ENCODE data around the gene PRRX2. TPM values are rescaled to one million over a fixed set of nuclear protein-coding genes. Genes with fewer than 3 reads are reported as not detected.

Gene PRRX2
- total and polyA plus RNA-seq, 4 donors = 0.03 to 0.08 TPM; not detected in 2

DNA sequence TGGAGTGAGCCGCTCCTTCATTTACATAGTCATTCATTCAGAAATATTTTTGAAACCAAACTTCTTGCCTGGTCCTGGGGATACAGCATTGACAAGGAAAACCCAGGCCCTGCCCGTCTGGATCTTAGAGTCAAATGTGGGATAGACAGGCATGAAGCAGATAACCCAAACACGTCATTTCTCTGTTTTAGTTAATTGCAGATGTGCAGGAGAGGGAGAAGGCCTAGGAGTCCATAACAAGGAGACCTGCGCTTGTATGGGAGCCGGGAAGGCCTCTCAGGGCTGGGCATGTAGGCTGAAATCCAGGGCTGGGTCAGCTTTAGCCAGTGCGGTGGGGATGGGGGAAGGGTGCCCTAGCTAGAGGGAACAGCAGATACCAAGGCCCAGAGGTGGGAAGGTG is 43.3 kb downstream of the PRRX2 start:
- WGBS = 85% methylated on average over 6 of the region's 6 CpGs
- DNase-seq (ENCODE audit: low spot score) = no peak
- Histone ChIP-seq H3K27me3 (ENCODE audit: control insufficient read depth in 4 of 4, insufficient read depth in 4 of 4, low read length in 3 of 4) (peaks cover 0 to 3% (median 1%) of the 10 kb centered on the region in 4 donors), H3K4me1 (ENCODE audit: control insufficient read depth in 4 of 4, insufficient read depth in 4 of 4, low read length in 3 of 4) (no peaks in the 10 kb centered on the region), H3K4me3 (ENCODE audit: low read depth in 1 of 3, low read length in 3 of 3) (no peak overlapping the region), H3K9ac (ENCODE audit: low read depth in 1 of 2, low read length in 2 of 2) (no peak overlapping the region), H3K36me3 (ENCODE audit: control insufficient read depth in 4 of 4, insufficient read depth in 3 of 4, low read depth in 1 of 4, low read length in 3 of 4) (no peaks in the 10 kb centered on the region), H3K27ac (ENCODE audit: low read depth in 1 of 2, low read length in 2 of 2) (no peak overlapping the region), H3K9me3 (ENCODE audit: control insufficient read depth in 4 of 4, low read length in 3 of 4) (no peaks in the 10 kb centered on the region)
- TF ChIP-seq, protein P1, sequence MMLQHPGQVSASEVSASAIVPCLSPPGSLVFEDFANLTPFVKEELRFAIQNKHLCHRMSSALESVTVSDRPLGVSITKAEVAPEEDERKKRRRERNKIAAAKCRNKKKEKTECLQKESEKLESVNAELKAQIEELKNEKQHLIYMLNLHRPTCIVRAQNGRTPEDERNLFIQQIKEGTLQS (IDR thresholded peaks at IDR 0.05) = no peak
- TF ChIP-seq SP1 (IDR thresholded peaks at IDR 0.05) (no peak), JUND (IDR thresholded peaks at IDR 0.05) (no peak), GABPA (IDR thresholded peaks at IDR 0.05 in 1 of 2, conservative IDR thresholded peaks at IDR 0.05 in 1 of 2) (no peak), HNF4G (IDR thresholded peaks at IDR 0.05) (no peak), HNF4A (conservative IDR thresholded peaks at IDR 0.05) (no peak), RAD21 (IDR thresholded peaks at IDR 0.05) (no peak), FOXA2 (IDR thresholded peaks at IDR 0.05) (no peak)
- TF ChIP-seq, protein P2, sequence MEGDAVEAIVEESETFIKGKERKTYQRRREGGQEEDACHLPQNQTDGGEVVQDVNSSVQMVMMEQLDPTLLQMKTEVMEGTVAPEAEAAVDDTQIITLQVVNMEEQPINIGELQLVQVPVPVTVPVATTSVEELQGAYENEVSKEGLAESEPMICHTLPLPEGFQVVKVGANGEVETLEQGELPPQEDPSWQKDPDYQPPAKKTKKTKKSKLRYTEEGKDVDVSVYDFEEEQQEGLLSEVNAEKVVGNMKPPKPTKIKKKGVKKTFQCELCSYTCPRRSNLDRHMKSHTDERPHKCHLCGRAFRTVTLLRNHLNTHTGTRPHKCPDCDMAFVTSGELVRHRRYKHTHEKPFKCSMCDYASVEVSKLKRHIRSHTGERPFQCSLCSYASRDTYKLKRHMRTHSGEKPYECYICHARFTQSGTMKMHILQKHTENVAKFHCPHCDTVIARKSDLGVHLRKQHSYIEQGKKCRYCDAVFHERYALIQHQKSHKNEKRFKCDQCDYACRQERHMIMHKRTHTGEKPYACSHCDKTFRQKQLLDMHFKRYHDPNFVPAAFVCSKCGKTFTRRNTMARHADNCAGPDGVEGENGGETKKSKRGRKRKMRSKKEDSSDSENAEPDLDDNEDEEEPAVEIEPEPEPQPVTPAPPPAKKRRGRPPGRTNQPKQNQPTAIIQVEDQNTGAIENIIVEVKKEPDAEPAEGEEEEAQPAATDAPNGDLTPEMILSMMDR (IDR thresholded peaks at IDR 0.05; ENCODE audit: low read depth, low read length, missing input control) = no peak

DNA sequence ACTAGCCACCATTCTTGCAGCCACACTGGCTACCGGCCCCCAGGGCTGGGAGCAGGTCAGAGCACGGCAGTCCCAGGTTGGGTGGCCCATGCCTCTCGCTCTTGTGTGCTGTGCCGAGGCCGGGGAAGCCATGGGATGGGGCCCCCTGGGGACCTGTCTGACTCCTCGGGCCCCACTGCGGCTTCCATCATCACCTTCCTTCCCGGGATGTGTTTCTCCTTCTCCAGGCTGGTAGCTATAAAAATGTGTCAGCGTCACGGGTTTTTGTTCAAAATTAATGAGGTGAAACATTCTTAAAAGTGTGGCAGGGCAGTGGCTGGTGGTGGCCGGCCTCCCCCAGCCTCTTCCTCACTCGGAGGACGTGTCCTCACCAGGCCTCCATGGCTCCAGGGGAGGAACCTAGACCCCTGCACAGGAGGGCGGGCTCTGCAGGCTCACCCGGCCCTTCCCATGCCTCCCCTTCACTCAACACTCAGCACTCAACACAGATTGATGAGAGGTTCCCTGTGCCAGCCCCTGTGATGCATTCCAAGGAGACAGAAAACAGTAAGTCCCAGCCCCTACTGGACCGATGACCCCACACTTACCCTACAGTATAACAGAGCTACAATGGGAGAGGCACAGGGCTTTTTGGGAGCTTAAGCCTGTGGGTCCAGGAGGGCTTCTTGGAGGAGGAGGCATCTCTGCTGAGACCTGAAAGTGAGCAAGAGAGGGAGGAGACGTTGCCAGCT is 44.2 kb downstream of the PRRX2 start:
- no peak overlapping the region for H3K27ac ChIP-seq (ENCODE audit: low read depth in 1 of 2, low read length in 2 of 2)
- no peak for TF ChIP-seq HNF4A (conservative IDR thresholded peaks at IDR 0.05)
- no peak for TF ChIP-seq JUND (IDR thresholded peaks at IDR 0.05)
- TF ChIP-seq, protein P3, sequence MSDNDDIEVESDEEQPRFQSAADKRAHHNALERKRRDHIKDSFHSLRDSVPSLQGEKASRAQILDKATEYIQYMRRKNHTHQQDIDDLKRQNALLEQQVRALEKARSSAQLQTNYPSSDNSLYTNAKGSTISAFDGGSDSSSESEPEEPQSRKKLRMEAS (IDR thresholded peaks at IDR 0.05) = no peak
- no peak for TF ChIP-seq RAD21 (IDR thresholded peaks at IDR 0.05)
- TF ChIP-seq FOXA1 (IDR thresholded peaks at IDR 0.05) = no peak
- TF ChIP-seq, protein P2 (IDR thresholded peaks at IDR 0.05; ENCODE audit: low read depth, low read length, missing input control) = no peak
- TF ChIP-seq SP1 (IDR thresholded peaks at IDR 0.05) = no peak
- TF ChIP-seq RXRA (IDR thresholded peaks at IDR 0.05) = no peak
- TF ChIP-seq HNF4G (IDR thresholded peaks at IDR 0.05) = no peak
- no peak for TF ChIP-seq TAF1 (conservative IDR thresholded peaks at IDR 0.05)
- TF ChIP-seq, protein P4, sequence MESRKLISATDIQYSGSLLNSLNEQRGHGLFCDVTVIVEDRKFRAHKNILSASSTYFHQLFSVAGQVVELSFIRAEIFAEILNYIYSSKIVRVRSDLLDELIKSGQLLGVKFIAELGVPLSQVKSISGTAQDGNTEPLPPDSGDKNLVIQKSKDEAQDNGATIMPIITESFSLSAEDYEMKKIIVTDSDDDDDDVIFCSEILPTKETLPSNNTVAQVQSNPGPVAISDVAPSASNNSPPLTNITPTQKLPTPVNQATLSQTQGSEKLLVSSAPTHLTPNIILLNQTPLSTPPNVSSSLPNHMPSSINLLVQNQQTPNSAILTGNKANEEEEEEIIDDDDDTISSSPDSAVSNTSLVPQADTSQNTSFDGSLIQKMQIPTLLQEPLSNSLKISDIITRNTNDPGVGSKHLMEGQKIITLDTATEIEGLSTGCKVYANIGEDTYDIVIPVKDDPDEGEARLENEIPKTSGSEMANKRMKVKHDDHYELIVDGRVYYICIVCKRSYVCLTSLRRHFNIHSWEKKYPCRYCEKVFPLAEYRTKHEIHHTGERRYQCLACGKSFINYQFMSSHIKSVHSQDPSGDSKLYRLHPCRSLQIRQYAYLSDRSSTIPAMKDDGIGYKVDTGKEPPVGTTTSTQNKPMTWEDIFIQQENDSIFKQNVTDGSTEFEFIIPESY (IDR thresholded peaks at IDR 0.05) = no peak
- TF ChIP-seq NR2F2 (IDR thresholded peaks at IDR 0.05) = no peak
- TF ChIP-seq FOXA2 (IDR thresholded peaks at IDR 0.05) = no peak
- H3K36me3 ChIP-seq (ENCODE audit: control insufficient read depth in 4 of 4, insufficient read depth in 3 of 4, low read depth in 1 of 4, low read length in 3 of 4) = no peaks in the 10 kb centered on the region
- no peak for DNase-seq (ENCODE audit: low spot score)
- H3K27me3 ChIP-seq (ENCODE audit: control insufficient read depth in 4 of 4, insufficient read depth in 4 of 4, low read length in 3 of 4) = peaks cover 0 to 3% (median 1%) of the 10 kb centered on the region in 4 donors
- H3K9me3 ChIP-seq (ENCODE audit: control insufficient read depth in 4 of 4, low read length in 3 of 4) = no peaks in the 10 kb centered on the region
- H3K4me3 ChIP-seq (ENCODE audit: low read depth in 1 of 3, low read length in 3 of 3) = no peak overlapping the region
- 86% methylated on average over 17 of the region's 17 CpGs for WGBS
- H3K4me1 ChIP-seq (ENCODE audit: control insufficient read depth in 4 of 4, insufficient read depth in 4 of 4, low read length in 3 of 4) = no peaks in the 10 kb centered on the region
- no peak overlapping the region for H3K9ac ChIP-seq (ENCODE audit: low read depth in 1 of 2, low read length in 2 of 2)

Measured in liver (tissue), 9 donors.